Activated T-helper 2 cell treated with anti-CD3 and anti-CD28 coated beads, Interferon-gamma antibody, Interleukin-2, Interleukin-4, amounts not matched to agents 10 μg/mL and 5 μg/mL and 100 μg/mL, durations not matched to agents 14 hours and 24 hours and 36 hours (primary cell): ENCODE measurements around the gene ARHGEF5. TPM values are rescaled to one million over a fixed set of nuclear protein-coding genes. Genes with fewer than 3 reads are reported as not detected.

ENCODE experiments used
- DNase-seq: peaks from one replicate; pipeline ENCODE4 v3.0.0; 2021; ENCODE audit warnings: low spot score
- H3K27ac Mint-ChIP-seq: one replicate; pipeline ENCODE4 v1.8.0; 2021; ENCODE audit warnings: mixed read lengths
- H3K27me3 Mint-ChIP-seq: one replicate; pipeline ENCODE4 v1.8.0; 2021; ENCODE audit warnings: low read depth, mixed read lengths
- H3K36me3 Mint-ChIP-seq: one replicate; pipeline ENCODE4 v1.8.0; 2021; ENCODE audit warnings: low read depth, mixed read lengths
- H3K4me1 Mint-ChIP-seq: one replicate; pipeline ENCODE4 v1.8.0; 2021; ENCODE audit warnings: low read depth, mixed read lengths
- H3K4me3 Mint-ChIP-seq: one replicate; pipeline ENCODE4 v1.8.0; 2021; ENCODE audit warnings: low read depth, mild to moderate bottlenecking, moderate library complexity, mixed read lengths
- H3K9me3 Mint-ChIP-seq: one replicate; pipeline ENCODE4 v1.8.0; 2021; ENCODE audit warnings: mixed read lengths
- intact Hi-C: fragments of 100-400 bp; cut with micrococcal nuclease; formaldehyde crosslinking; loops from one replicate; pipeline ENCODE4 v1.15.1; 2023
- total RNA-seq: library from RNA; stranded (reverse); gene quantifications from 2 replicates; pipeline ENCODE4 v1.2.3, GENCODE V29; 2022

Gene ARHGEF5
- total RNA-seq, 1 donor from 2014 or later, result 10.8 TPM

DNA sequence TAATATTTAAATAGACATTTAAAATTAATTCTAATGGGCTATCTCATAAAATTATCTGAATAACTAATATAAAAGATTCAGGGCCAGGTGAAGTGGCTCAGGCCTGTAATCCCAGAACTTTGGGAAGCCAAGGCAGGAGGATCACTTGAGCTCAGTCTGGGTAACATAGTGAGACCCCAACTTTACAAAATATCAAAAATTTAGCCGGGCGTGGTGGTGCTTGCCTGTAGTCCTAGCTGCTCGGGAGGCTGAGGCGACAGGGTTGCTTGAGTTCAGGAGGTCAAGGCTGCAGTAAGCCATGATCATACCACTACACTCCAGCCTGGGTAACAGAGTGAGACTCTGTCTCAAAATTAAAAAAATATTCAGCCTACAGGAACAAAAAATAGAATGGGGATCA, 35.8 kb downstream of the ARHGEF5 start:
- no peak for DNase-seq
- Mint-ChIP-seq H3K27ac (no peak overlapping the region), H3K27me3 (peaks cover 12% of the 10 kb centered on the region), H3K9me3 (no peaks in the 10 kb centered on the region), H3K36me3 (no peaks in the 10 kb centered on the region), H3K4me1 (peaks cover 6% of the 10 kb centered on the region), H3K4me3 (no peak overlapping the region)
- intact Hi-C loops, result no loop called here

DNA sequence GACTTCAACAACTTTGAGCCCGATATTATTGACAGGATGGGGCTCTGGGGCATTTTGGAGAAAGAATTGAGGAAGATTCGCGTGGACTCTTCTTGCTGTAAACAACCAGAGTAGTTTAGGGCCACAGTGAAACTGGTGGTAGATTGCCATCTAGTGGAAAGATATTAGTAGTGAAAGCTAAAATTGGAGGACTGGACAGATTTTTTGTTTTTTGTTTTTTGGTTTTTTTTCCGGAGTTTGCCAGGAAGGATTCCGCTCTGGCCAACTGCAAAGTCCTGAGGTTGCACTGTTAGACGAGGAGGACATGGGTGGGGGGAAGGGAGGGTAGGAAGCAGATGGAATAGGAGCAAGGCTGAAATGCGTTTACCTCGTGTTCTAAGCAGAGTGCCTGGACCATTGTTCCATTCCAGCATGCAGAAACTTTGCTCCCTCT, 36.6 kb downstream of the ARHGEF5 start:
- Mint-ChIP-seq H3K36me3 (no peaks in the 10 kb centered on the region), H3K4me3 (no peak overlapping the region), H3K27me3 (peaks cover 13% of the 10 kb centered on the region), H3K4me1 (peaks cover 2% of the 10 kb centered on the region), H3K27ac (no peak overlapping the region), H3K9me3 (no peaks in the 10 kb centered on the region)
- DNase-seq, result no peak
- intact Hi-C loops, result no loop called here

DNA sequence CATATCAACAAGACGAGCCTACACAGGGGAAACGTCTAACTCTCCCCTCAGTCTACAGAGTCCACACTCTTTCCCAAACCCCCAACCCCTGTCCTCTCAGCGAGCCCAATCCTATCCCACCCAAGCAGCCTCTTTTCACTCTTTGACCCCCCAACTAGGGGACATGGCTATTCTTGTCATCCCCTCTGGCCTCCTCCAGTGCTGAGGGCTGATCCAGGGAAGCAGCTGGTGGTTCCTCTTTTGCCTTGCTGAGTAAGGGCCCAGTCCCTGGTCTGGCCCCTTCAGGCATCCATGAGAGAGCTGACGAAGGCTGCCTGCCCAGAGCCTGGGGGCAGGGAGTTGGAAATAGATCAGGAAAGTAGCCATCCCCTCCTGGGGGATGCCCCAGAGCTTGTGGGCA, 41.9 kb downstream of the ARHGEF5 start:
- H3K27ac Mint-ChIP-seq, result no peak overlapping the region
- DNase-seq, result no peak
- no peaks in the 10 kb centered on the region for H3K4me1 Mint-ChIP-seq
- H3K27me3 Mint-ChIP-seq, result peaks cover 11% of the 10 kb centered on the region
- intact Hi-C loops, result no loop called here
- no peak overlapping the region for H3K4me3 Mint-ChIP-seq
- H3K36me3 Mint-ChIP-seq, result no peaks in the 10 kb centered on the region
- no peaks in the 10 kb centered on the region for H3K9me3 Mint-ChIP-seq

DNA sequence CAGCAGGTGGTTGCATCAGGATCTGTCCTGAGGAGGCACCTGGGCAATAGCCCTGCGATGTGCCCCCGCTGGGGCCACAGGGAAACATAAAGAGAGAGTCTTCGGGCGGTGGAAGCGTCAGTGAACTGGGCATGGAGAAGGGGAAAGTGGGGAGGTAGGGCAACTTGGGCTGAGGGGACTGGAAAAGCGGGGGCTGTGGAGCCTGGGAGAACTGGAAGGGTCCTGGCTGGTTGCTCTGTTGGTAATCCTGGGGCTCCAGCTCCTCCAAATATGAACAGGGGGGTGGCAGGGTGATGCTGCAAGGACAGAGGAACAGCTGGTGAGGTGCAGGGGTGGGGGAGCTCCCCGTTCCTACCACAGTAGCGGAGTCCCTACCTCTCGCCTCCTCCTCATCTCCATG, 43.1 kb downstream of the ARHGEF5 start:
- DNase-seq, result no peak
- Mint-ChIP-seq H3K36me3 (no peaks in the 10 kb centered on the region), H3K27ac (no peak overlapping the region), H3K4me1 (no peaks in the 10 kb centered on the region), H3K4me3 (no peak overlapping the region), H3K27me3 (peaks cover 10% of the 10 kb centered on the region), H3K9me3 (no peaks in the 10 kb centered on the region)
- intact Hi-C loops, result no loop called here

DNA sequence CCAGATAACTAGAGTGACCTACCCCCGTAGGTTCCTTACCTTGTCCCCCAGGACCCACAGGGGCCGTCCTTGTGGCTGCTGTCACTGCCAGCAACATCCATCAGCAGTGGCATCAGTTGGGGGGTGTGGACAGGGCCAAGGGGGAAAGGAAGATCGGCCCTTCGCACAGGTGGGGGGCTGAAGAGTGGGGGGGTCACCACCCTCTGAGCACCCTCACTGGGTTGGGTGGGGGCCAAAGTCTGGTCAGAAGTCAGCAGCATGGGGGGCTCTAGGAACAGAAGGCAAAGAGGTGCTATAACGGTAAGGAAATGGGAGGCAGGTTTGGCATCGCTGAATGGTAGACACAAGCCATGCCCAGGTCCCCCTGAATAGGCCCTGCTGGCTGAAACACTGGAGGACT, 43.7 kb downstream of the ARHGEF5 start:
- Mint-ChIP-seq H3K9me3 (no peaks in the 10 kb centered on the region), H3K27ac (no peak overlapping the region), H3K4me1 (no peaks in the 10 kb centered on the region), H3K4me3 (no peak overlapping the region), H3K36me3 (no peaks in the 10 kb centered on the region), H3K27me3 (peaks cover 10% of the 10 kb centered on the region)
- intact Hi-C loops, result no loop called here
- DNase-seq, result no peak

DNA sequence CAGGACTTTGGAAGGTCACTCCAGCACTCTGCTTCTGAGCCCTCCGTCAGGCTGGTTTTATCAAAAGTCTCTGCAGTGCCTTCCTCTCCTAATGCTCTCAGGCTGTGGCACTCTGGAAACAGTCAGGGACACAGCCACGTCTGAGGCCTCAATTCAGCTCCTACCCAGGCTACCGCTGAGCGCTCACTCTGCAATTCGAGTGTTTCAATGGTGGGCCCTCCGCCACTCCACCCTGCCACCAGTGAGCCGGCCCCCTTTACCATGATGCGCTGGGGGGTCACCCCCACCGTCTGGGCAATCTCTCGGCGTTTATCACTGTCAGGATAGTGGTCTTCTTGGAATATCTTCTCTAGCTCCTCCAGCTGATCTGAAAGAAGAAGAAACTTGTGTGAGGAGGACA, 44.7 kb downstream of the ARHGEF5 start:
- H3K4me3 Mint-ChIP-seq, result no peak overlapping the region
- no peaks in the 10 kb centered on the region for H3K9me3 Mint-ChIP-seq
- H3K4me1 Mint-ChIP-seq, result no peaks in the 10 kb centered on the region
- DNase-seq, result no peak
- H3K36me3 Mint-ChIP-seq, result no peaks in the 10 kb centered on the region
- H3K27ac Mint-ChIP-seq, result no peak overlapping the region
- intact Hi-C loops, result no loop called here
- H3K27me3 Mint-ChIP-seq, result peaks cover 8% of the 10 kb centered on the region

DNA sequence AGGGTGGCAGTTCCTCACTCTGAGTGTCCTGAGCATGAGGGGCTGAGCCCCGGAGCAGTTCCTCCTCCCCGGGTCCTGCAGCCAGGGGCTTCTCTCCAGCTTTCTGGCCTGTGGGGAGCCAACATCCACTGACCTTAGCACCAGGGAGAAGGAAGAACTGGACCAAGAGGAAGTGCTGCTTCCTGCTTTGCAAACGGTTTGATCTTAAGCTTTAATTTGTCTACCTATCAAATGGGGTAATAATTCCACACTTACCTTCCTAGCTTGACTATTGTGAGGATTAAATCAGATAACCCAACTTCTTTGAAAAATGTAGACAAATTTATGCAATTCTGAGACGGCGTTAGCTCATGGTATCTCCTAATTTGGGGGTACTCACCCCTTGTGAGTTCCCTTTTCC, 46.3 kb downstream of the ARHGEF5 start:
- no peak for DNase-seq
- intact Hi-C loops, result no loop called here
- no peaks in the 10 kb centered on the region for H3K4me1 Mint-ChIP-seq
- no peak overlapping the region for H3K27ac Mint-ChIP-seq
- H3K27me3 Mint-ChIP-seq, result peaks cover 2% of the 10 kb centered on the region
- no peak overlapping the region for H3K4me3 Mint-ChIP-seq
- H3K9me3 Mint-ChIP-seq, result no peaks in the 10 kb centered on the region
- no peaks in the 10 kb centered on the region for H3K36me3 Mint-ChIP-seq

DNA sequence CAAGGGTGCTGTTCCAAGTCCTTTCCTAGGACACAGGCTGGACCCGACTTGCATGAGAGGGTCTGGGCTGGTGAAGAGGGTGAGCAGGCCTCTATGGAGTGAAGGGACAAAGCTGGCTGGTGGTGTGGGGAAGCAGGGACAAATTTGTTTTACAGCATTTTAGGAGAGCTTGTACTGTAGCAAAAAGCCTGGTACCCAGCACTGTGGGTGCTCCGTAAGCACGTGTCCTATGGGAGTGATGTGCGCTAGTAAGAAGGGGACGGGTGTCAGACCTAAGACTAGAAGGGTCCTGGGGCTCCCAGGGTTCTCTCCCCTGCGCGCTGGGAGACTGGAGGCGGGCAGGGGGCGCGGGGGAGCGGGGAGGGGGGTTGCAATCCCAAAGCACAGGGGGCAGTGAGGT, 47.9 kb downstream of the ARHGEF5 start:
- Mint-ChIP-seq H3K36me3 (no peaks in the 10 kb centered on the region), H3K4me1 (no peaks in the 10 kb centered on the region), H3K9me3 (no peaks in the 10 kb centered on the region), H3K27ac (no peak overlapping the region), H3K4me3 (no peak overlapping the region), H3K27me3 (peaks cover 5% of the 10 kb centered on the region)
- intact Hi-C loops, result no loop called here
- no peak for DNase-seq

DNA sequence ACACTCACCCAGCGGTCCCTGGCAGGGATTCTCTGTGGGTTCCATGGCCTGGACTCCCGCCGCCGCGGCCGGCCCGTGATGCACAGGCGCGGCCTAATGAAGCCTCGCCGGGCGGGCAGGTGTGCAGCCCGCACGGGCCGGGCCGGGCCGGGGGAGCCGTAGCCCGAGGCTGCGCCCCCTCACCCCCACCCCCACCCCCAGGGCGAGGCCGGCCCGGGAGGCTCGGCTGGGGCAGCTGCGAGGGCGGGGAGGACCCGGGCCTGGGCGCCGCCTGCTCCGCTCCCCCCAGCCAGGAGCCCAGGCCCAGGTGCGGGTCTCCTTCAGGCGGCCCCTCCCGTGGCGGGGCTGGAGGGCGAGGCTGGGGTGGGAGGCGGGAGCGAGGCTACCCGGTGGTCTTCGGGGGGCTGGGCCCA, 48.5 kb downstream of the ARHGEF5 start, which contains the start of gene NOBOX:
TSS of gene NOBOX (minus strand) at position 45 of the 413 bp plus-strand sequence.
- no peaks in the 10 kb centered on the region for H3K36me3 Mint-ChIP-seq
- no peak within 1 kb of the TSS for H3K27ac Mint-ChIP-seq
- H3K4me3 Mint-ChIP-seq, result no peak within 1 kb of the TSS
- no peak for DNase-seq
- no peaks in the 10 kb centered on the region for H3K4me1 Mint-ChIP-seq
- no peaks in the 10 kb centered on the region for H3K9me3 Mint-ChIP-seq
- H3K27me3 Mint-ChIP-seq, result peaks cover 7% of the 10 kb centered on the region
- intact Hi-C loops, result no loop called here

DNA sequence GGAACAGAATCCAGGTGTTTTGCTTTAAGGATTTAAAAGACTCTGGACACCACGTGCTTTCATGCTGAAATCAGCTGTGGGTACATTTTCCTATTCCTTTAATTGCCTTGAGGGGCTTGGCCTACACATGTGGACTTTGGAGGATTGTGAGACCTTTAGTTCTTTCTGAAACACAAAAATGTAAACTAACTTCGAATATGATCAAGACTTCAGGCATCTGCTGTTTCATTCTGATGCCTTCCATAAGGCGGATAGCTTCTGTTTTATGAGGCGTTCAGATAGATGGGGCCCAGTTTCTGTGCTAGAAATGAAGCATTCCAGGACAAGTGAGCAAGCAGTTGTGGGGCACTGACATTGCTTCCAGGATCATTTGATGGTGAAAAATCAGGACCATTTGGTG, 49.7 kb downstream of the ARHGEF5 start:
- Mint-ChIP-seq H3K27me3 (peaks cover 9% of the 10 kb centered on the region), H3K9me3 (no peaks in the 10 kb centered on the region), H3K27ac (no peak overlapping the region), H3K4me3 (no peak overlapping the region), H3K36me3 (no peaks in the 10 kb centered on the region), H3K4me1 (no peaks in the 10 kb centered on the region)
- intact Hi-C loops, result no loop called here
- DNase-seq, result no peak

DNA sequence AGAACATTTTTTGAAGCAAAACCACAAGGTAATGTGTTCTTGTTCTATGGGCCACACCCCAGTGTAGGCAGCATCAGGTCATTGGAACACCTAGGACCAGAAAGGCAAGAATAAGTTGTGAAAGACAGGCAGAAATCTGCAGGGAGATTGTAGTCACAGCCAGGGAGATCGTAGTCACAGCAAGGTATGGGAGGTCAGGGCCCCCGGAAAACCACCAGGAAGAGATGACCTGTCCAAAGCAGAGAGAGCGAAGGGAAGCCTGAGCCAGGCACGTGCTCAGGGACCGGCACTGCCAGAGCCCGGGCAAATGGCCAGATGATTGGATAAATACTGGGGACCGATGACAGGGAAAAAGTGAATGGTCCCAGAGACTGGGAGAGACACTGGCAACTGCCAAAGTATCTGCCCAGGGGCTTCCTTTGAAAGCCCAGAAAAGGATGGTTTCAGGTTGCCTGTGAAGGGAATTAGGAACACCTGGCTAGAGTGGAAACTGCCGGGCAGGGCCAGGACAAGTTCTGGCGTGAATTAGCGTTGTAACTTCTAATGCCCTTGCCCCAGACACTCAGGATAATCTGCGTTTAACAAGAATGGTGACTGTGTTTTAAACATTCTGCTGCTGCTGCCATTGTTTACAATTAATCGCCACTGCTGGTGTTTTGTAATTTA, 52.2 kb downstream of the ARHGEF5 start:
- no peaks in the 10 kb centered on the region for H3K4me1 Mint-ChIP-seq
- no peaks in the 10 kb centered on the region for H3K9me3 Mint-ChIP-seq
- H3K27ac Mint-ChIP-seq, result no peak overlapping the region
- H3K36me3 Mint-ChIP-seq, result no peaks in the 10 kb centered on the region
- peaks cover 11% of the 10 kb centered on the region for H3K27me3 Mint-ChIP-seq
- intact Hi-C loops, result no loop called here
- DNase-seq, result no peak
- no peak overlapping the region for H3K4me3 Mint-ChIP-seq

DNA sequence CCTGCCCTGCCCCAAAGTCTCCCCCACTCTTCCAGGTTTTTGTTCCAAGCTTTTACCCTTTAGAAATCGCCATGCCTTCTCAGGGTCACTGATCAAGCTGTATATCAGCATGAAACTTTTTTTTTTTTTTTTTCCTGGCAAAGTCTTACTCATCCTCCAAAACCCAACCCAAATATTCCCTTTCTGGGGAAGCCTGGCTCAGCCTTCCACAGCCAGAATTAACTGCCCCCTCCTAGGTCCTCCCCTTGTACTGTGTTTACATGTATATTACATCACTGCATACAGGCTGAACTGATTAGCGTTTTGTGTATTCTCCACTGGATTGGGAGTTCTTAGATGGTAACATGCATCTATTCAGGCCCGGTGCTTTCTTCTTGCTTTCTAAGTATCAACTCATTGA, 52.9 kb downstream of the ARHGEF5 start:
- H3K4me3 Mint-ChIP-seq, result no peak overlapping the region

DNA sequence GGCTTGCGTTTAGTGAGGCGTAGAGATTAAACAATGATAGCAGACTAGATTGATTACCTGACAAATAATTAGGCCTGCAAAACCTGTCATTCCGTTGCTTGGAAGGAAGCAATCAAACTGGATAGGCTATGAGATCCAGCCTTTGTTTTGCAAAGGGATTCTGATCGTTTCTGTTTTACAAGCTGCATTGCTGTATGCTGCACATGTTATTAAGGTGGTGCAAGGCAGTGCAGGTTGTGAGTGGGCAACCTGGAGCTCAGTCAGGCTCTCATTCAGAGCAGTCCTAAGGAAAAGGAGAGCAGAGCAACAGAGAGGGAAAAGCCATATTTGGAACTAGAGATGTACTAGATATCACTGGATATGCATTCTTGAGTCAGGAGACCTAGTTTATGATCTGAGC, 55.2 kb downstream of the ARHGEF5 start:
- no peak overlapping the region for H3K27ac Mint-ChIP-seq
- H3K36me3 Mint-ChIP-seq, result no peaks in the 10 kb centered on the region
- no peaks in the 10 kb centered on the region for H3K9me3 Mint-ChIP-seq
- no peak for DNase-seq
- no peaks in the 10 kb centered on the region for H3K4me1 Mint-ChIP-seq
- intact Hi-C loops, result no loop called here
- peaks cover 16% of the 10 kb centered on the region for H3K27me3 Mint-ChIP-seq
- no peak overlapping the region for H3K4me3 Mint-ChIP-seq

More for the DNA sequence above, 52.9 kb downstream of the ARHGEF5 start:
- H3K4me1 Mint-ChIP-seq, result no peaks in the 10 kb centered on the region
- DNase-seq, result no peak
- H3K27me3 Mint-ChIP-seq, result peaks cover 11% of the 10 kb centered on the region
- intact Hi-C loops, result no loop called here
- H3K36me3 Mint-ChIP-seq, result no peaks in the 10 kb centered on the region
- H3K27ac Mint-ChIP-seq, result no peak overlapping the region
- H3K9me3 Mint-ChIP-seq, result no peaks in the 10 kb centered on the region

DNA sequence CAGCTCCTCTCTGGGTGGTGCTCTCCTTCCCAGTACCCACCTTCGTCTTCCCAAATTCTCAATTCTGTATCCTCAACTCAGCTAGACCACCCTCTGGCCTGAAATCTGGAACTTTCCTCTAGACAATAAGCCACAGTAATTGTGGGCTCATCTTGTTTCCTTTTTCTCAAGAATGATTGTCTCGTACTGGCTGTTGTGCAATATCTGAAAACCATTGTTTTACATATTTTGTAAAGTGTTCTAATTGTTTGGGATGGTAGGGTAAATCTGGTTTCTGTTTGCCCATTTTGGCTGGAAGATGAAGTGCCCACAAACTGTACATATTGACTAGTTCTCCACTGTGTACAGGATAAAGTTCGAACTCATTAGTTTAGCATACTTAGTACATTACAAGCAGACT, 59.6 kb downstream of the ARHGEF5 start:
- intact Hi-C loops, result no loop called here
- DNase-seq, result no peak
- H3K36me3 Mint-ChIP-seq, result no peaks in the 10 kb centered on the region
- no peaks in the 10 kb centered on the region for H3K4me1 Mint-ChIP-seq
- peaks cover 13% of the 10 kb centered on the region for H3K27me3 Mint-ChIP-seq
- no peak overlapping the region for H3K4me3 Mint-ChIP-seq
- no peaks in the 10 kb centered on the region for H3K9me3 Mint-ChIP-seq
- H3K27ac Mint-ChIP-seq, result no peak overlapping the region
